Right renal cortex interstitium (tissue), 3 donors: ENCODE results near the gene PRKAG2. TPM values are rescaled to one million over a fixed set of nuclear protein-coding genes. Genes with fewer than 3 reads are reported as not detected.
"Not testable (repeated sequence)": the region's sequence is repeated elsewhere in the genome, so short reads cannot be mapped to it uniquely, and the experiment has no call there.

ENCODE experiments used
- DNase-seq, 3 donors: peaks; one replicate each; pipeline ENCODE4 v3.0.0-alpha.2; 2013; ENCODE audit warnings: low read depth in 3 of 3, low spot score in 2 of 3
- polyA plus RNA-seq, 3 donors: library from polyadenylated mRNA; unstranded; fragments of 120-200 nt; gene quantifications; one replicate each; pipeline ENCODE4 v1.2.1, GENCODE V29; 2013; ENCODE audit not compliant: insufficient read length in 3 of 3

PRKAG2 gene
- polyA plus RNA-seq, 3 donors = 29.7 to 30.4 (median 30.0) TPM

DNA sequence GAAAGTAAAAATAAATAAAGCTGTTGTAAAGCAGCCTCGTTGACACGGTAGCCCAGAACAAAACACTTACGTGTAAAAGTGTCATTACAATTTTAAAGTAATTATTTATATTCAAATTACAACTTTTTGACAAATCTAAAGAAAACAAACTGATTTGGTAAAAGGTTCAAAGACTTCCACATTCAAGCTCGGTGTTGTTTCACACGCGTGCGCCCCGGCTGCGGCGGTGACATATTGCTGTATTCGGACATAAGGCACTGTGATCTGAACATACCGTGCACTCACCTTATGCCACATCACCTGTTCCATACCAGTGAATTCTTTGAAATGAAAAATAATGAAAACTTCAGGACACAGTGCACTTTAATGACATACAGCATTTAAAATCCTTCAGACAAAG is 320.3 kb downstream of the PRKAG2 start:
- no peak for DNase-seq

DNA sequence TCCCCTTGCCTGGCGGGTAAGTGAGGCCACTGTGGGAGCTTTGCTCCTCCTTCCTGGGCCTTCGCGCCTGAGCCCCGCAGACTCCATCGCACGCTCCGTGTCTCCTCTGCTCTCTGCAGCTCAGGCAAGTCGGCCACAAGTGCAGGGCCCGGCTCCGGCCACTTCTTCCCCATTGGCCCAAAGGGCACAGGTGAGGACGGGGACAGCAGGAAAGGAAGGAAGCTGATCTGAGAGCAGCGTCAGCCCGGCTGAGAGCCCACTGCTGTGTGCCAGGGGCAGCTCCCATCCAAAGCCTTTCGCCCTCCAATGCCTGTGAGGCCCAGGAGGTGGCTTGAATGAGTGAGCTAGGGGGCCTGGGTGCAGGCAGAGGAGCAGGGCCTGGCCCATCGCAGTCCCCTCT is 323.6 kb downstream of the PRKAG2 start:
- no peak for DNase-seq

DNA sequence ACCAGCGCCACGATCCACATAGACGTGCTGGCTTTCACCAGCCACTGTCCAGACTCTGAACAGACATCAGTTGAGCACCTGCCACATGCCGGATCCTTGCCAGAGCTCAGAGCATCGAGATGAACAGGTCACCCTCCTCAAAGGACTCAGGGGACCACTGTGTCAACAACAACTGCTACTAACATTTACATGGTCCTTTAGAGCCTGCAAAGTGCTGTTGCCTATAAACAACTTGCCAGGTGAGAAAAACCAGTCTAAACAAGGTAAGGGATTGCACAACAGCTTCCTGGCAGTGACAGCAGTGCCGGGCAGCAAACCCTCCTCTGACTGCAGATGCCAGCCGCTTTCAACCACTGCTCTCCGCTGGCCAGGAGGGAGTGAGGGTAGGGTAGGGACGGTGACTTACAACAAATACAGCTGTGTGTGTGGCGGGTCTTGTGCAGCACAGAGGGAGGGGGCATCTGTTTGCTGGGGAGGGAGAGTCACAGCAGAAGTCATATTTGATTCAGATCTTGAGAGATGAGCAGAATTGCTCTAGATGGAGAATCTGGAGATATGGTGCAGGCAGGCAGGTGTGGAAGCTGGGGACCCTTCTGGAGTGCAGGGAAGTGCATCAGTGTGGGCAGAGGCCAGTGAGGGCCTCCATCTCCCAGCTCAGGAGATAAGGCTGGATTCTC is 324.4 kb downstream of the PRKAG2 start:
- DNase-seq = no peak

DNA sequence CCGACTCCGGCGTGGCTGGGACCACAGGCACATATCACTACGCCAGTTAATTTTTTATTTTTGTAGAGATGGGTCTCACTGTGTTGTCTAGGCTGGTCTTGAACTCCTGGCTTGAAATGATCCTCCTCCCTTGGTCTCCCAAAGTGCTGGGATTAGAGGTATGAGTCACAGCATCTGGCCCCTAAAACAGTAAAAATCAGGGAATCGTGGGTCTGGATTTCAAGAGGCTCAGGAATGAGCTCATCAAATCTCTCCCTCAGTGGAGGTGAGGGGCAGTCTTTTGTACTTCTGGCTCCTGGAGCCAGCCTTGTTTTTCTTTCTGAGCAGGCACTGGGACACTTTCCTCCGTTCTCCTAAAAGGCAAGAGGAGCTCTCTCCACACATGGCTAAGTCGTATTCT is 325.1 kb downstream of the PRKAG2 start:
- DNase-seq = no peak

DNA sequence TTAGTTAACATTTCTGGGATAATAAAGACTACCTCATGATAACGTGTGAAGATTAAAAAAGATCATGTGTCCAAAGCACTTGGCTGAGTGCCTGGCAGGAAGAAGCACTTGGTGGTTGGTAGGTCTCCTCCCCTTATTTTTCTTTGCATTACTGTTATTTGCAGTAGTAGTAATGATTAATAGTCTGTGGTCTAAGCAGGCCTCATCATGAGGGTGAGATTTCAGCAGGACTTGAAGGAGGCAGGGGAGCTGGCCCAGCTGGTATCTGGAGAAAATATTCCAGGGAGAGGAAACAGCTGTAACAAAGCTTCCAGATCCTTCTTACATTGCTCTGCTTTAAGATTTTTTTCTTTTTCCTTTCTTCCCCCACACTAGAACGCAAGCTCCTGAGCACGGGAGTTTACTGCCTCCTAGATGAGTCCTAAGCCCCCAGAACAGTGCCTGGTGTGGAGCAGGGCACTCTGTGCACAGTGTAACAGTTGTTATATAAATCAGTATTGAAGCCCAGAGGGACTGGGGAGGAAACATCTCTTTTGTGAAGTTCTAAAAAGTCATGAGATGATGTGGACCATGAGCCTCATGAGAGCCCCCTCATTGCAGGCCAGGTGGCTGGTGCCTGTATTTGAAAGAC is 326.1 kb downstream of the PRKAG2 start:
- no peak for DNase-seq

DNA sequence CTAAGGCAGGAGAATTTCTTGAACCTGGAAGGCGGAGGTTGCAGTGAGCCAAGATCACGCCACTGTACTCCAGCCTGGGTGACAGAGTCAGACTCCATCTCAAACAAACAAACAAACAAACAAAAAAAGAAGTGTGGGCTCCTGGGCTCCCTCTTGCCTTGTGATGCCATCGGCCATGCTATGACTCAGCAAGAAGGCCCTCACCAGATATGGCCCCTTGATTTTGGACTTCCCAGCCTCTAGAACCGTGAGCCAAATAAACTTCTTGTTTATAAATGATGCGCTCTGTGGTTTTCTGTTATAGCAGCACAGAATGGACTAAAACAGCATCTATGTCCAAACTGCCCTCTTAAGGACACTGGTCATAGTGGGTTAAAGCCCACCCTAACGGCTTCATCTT is 327.3 kb downstream of the PRKAG2 start:
- no peak for DNase-seq

DNA sequence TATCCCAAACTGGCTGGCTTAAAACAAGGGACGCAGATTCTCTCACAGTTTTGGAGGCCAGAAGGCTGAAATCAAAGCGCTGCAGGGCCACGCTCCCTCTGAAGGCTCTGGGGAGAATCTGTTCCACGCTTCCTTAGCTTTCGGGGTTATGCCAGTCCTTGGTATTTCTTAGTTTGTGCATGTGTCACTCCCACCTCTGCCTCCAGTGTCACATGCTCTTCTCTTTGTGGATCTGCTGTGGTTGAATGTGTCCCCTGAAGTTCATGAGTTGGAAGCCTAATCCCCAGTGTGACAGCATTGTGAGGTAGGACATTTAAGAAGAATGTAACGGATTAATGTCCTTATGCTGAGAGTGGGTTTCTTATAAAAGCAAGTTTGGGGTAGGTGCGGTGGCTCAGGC is 327.8 kb downstream of the PRKAG2 start:
- no peak for DNase-seq

DNA sequence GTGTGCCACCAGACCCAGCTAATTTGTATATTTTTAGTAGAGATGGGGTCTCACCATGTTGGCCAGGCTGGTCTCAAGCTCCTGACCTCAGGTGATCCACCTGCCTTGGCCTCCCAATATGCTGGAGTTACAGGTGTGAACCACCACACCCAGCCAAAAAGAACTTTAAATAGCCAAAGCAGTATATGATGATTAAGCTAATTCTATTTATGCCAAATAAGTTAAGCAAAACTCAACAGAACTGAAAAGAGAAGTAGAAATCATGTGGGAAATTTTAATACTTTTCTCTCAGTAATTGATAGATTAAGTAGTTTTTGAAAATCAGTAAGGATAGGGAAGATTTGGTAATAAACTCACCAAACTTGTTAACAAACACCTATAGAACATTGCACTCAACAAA is 332.7 kb downstream of the PRKAG2 start:
- no peak for DNase-seq

DNA sequence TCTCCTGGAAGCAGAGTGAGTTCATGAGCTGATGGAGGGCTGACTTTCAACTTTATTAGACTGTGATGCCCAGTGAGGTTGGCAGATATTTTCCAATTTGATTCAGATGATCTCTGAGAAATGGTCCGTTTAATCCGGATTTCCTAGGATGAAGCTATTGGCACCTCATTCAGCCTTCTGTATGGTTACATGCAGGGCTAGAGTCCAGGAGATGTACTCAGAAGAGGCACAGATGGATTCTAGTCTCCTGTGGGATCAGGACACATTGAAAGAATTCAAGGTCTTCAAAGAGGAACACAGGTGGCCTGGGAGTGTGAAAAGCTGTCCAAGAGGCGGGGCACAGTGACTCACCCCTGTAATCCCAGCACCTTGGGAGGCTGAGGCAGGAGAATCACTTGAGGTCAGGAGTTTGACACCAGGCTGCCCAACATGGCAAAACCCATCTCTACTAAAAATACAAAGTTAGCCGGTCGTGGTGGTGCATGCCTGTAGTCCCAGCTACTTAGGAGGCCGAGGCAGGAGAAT is 334.2 kb downstream of the PRKAG2 start:
- no peak for DNase-seq

DNA sequence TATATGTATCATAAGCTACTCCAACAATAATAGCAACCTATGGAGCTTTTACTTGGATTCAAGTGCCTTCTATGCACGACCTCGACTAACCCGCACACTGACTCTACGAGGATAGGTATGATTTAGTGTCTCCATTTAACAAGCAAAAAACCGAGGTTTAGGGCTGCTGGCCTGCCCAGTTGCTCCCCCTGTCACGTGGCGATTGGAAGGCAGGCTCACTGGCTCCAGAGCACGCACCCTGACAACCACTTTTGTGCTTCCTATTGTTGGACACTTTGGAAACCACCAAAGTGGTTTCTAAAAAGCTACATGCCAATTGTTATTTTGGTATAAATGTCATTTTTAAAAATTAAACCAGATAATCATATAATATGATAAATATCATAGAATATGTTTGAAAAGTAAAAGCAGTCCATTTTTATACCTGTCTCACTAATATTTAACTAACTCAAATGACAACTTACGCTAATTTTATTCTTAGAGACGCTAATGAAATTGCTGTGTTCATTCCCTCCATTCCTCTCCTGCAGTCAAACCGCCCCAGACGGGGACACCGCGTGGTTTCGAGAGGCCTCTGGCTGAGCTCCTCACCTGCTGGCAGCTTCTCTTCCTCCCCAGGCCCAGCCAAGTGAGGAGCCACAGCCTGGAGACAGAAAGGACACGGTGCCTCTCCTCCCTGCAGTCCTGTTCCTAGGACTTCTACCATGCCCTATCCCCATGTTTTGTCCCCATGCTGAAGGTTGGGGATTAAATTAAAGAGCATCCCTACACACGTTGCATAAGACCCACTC is 335.0 kb downstream of the PRKAG2 start:
- no peak for DNase-seq

DNA sequence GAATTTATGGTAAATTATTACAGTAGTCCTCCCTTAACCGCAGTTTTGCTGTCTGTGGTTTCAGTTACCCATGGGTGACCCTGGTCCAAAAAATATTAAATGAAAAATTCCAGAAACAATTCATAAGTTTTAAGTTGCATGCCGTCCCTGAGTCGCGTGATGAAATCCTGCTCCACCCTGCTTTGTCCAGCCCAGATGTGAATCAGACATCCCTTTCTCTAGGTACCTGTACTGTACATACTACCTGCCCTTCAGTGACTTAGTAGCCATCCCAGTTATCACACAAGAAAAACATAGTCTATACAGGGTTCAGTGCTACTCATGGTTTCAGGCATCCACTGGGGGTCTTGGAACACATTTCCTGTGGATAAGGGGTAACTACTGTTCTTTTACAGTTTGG is 336.8 kb downstream of the PRKAG2 start:
- DNase-seq = no peak

DNA sequence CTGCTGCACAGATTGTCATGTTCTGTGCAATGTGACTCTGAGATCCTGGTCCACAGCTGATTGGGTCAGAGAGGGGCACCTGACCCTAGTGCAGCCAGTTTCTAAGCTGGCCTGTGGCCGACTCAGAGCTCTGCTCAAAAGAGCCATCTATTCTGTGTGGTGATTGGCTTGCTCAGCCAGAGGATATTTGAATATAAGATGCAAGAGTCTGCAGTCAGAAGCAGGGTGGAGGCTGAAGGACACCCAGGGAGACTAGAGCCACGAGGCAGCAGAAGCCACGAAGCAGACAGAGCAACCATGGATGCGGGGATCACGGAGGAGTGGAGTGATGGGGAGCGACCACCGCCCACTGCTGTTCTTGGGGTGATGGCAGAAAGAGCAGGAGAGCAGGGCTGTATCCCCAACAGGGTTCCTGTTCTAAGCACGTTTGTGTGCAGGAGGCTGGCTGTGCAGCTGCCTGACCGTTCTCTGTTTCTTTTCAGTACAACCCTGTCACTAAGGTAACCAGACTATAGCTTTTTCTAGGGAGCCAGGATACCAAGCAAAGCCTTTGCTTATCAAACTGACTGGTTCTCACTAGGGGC is 337.7 kb downstream of the PRKAG2 start:
- no peak for DNase-seq

DNA sequence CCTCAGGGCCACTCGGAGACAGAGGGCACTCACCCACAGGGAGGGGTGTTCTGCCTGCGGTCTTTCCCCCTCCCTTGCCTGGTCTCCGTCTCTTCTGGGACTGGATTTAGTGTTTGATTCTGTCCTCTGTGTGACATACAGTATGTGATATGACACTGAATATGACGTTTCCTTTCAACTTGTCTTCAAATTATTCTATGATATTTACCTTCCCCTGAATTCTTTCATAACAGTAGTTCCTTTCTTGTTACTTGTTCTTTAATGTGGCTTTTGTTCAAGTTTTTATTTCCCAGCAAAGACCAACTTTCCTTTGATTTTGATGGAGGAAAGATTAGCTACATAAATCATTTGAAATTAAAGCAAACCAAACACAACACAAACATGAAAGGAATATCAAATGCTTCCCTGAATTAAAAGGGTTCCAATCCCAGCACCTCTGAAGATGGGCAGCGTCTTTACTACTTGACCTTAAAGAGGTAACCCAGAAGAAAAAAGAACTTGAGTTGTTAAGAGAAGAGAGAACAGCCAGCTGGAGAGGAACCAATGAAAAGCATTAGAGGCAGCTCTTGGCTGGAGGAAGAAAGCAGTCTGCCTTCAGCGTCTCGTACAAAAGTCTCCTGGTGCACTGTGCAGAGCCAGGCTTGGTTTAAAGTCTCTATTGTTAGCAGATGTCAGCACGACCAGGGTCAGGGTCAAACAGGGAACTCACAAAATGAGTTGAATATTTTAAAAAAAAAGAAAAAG is 338.9 kb downstream of the PRKAG2 start:
- no peak for DNase-seq

DNA sequence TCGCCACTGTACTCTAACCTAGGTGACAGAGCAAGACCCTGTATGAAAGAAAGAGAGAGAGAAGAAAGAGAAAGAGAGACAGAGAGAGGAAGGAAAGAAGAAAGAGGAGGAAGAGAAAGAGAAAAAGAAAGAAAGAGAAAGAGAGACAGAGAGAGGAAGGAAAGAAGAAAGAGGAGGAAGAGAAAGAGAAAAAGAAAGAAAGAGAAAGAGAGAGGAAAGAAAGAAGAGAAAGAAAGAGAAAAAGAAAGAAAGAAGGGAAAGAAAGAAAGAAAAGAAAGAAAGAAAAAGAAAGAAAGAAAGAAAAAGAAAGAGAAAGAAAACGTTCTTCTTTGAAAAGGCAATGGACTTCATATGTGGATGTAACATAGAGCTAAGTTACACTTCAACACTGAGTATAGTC is 340.7 kb downstream of the PRKAG2 start:
- not testable (repeated sequence) for DNase-seq

DNA sequence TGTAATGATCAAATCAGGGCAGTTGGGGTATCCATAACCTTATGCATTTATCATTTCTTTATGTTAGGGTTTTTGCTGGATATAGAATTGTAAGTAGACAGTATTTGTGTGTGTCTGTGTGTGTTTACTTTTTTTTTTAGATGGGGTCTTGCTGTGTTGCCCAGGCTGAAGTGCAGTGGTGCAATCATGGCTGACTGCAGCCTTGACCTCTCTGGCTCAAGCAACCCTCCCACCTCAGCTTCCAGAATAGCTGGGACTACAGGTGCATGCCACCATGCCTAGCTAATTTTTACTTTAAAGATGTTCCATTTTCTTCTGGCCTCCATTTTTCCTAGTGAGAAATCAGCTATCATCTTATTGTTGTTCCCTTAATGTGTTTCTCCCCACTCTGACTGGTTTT is 347.1 kb downstream of the PRKAG2 start:
- DNase-seq = no peak

DNA sequence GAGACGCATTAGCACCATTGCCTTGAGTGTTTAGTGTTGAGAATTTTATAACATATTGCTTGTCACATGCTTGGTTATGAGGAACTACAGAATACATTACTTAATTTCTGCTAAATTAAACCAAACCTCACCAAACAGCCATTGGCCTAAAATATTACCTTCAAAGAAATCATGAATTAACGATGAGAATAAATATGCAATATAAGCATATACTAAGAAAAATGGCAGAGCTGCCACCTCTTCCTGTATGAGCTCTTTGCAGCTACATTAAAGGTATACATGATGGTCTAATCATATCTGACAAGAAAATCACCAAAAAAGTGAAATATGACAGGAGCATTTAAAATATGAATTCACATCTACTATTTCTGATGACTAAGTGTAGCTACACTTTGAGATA is 352.1 kb downstream of the PRKAG2 start:
- no peak for DNase-seq

DNA sequence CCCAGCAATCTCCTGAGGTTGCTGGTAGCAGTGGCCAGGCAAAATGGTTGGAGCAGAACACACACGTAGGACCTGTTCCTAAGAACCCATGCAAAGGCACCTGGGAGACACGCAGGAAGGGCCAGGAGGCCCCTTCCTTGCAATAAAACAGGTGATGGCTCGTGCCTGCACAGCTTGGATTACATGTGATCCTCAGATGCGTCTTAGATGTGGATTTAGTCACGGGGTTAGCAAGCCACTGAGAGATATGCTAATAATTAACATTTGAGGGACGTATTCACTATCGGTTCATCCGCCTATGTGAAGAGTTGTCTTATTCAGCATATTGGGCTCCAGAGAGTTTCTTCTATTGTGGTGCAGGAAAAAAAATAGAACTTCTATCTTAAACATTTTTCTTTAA is 352.6 kb downstream of the PRKAG2 start:
- DNase-seq = no peak

DNA sequence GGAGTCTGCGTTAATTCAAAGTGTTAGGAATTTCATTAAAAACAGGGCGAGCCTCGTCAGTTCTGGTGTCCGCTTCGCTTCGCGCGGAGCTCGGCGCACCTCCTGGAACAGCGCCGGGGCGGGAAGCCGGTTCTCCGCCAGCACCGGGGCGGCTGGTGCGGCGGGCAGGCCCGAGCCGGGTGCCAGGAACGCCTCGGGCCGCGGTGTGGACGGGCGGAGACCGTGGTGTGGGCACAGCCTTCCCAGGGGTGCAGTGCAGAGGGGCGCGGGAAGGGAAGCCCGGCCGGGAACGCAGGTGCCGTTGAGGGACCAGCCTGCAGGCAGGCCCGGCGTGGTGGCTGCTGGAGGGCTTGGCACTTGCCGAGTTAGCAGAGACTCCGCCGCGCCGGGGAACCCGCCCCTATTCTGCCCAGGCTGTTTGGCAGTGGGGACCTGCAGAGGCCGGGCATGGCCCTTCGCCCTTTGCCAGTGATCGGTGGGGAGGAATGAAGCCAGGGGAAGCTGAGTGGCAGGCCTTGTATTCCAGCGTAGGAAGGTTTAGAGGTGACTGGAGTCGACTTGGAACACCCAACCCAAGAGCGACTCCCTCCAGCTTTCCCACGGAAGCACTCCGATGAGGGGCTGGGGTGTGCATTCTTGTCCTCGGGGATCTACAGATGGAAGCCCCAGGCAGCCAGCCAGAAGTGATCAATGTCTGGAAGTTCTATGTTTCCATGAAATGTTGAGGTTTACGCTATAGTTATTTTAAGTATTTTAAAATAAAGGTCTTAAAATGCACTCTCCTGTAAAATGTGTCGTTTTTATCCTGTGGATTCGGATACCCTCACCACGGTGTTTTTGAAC is 356.3 kb downstream of the PRKAG2 start:
- DNase-seq = no peak

DNA sequence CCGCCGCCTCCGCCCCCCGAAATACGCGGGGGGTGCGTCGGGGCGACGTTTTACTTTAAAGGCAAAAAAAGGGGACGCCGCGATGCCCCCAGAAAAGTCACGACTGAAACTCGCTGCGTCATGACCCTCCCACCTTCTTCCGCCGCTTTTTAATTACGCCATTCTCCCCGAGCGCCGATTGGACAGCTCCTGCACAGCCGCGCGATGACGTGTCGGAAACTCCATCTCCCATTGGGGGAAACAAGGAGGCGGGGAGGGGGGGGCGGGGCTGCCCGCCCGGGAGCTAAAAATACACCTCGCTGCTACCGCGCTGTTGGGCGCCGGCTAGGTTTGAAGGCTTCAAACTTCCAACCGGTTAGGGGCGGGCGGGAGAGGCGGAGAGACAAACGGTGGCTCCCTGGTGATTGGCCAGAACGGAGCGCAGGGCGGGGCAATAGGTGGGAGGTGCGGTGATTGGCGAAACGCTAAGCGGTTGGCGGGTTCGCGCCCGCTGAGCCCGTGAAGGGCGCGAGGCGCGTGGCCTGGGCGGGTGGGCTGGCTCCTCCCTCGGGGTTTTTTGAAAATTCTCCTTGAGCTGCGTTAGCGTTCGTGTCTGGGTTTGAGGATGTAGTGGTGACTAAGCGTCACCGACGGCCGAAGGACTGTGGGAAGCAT is 357.0 kb downstream of the PRKAG2 start, which contains the start of gene RHEB:
RHEB (minus strand) TSS at position 131 of the 654 bp plus-strand sequence. CDS start 384 bp downstream, outside the sequence.
- peak; percentile 96 to 99 (median 98) for DNase-seq
